Mesothelial cell of epicardium (in vitro differentiated cells): Measurements from ENCODE around the gene SLC16A12. TPM values are rescaled to one million over a fixed set of nuclear protein-coding genes. Genes with fewer than 3 reads are reported as not detected.

Source experiments
- DNase-seq, 2 experiments: peaks; one replicate each; pipeline ENCODE4 v3.0.0; 2021; ENCODE audit warnings: low spot score in 2 of 2; ENCODE audit not compliant: unreplicated experiment in 2 of 2
- H3K27ac Mint-ChIP-seq: 2 replicates; pipeline ENCODE4 v1.8.0; 2021; ENCODE audit warnings: mixed read lengths
- H3K27me3 Mint-ChIP-seq: 2 replicates; pipeline ENCODE4 v1.8.0; 2021; ENCODE audit warnings: low read depth, mixed read lengths
- H3K36me3 Mint-ChIP-seq: 2 replicates; pipeline ENCODE4 v1.8.0; 2021; ENCODE audit warnings: mixed read lengths
- H3K4me1 Mint-ChIP-seq: 2 replicates; pipeline ENCODE4 v1.8.0; 2021; ENCODE audit warnings: mixed read lengths
- H3K4me3 Mint-ChIP-seq: 2 replicates; pipeline ENCODE4 v1.8.0; 2021; ENCODE audit warnings: mild to moderate bottlenecking, moderate library complexity, mixed read lengths
- H3K9me3 Mint-ChIP-seq: 2 replicates; pipeline ENCODE4 v1.8.0; 2021; ENCODE audit warnings: mixed read lengths
- total RNA-seq: library from RNA; stranded (reverse); gene quantifications from 3 replicates; pipeline ENCODE4 v1.2.1, GENCODE V29; 2021
- TF ChIP-seq, protein P1 (sequence below): fragments of 200-600 bp; sonication (generic); IDR thresholded peaks from one replicate; pipeline ENCODE4 v1.5.0; 2021; ENCODE audit warnings: antibody characterized with exemption; ENCODE audit not compliant: unreplicated experiment

Gene SLC16A12
- total RNA-seq, 1 donor from 2014 or later: 3.0 TPM

DNA sequence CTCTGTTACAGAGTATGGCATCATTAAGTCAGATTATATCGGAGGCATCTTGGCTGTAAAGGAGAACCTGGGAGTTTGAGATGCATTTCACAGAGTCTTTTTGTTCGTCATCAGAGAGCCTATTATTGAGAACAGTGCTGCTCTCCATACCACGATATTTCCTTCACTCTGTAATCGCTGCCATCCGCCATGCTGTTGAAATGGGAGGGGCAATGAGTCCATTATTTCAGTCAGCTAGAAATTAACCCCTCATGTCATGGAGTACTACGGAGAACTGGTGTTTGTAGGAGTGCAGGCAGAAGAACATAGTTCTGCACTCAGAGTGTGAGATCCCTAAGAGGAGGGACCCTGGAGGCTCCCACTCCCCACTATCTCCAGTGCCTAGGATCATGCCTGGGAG, 59.2 kb downstream of the SLC16A12 start:
- DNase-seq: no peak
- Mint-ChIP-seq H3K4me3 (no peak overlapping the region), H3K27ac (peak overlapping the region; percentile 96), H3K9me3 (no peaks in the 10 kb centered on the region), H3K27me3 (no peaks in the 10 kb centered on the region), H3K36me3 (no peaks in the 10 kb centered on the region), H3K4me1 (peaks cover 58% of the 10 kb centered on the region)
- TF ChIP-seq, protein P1, sequence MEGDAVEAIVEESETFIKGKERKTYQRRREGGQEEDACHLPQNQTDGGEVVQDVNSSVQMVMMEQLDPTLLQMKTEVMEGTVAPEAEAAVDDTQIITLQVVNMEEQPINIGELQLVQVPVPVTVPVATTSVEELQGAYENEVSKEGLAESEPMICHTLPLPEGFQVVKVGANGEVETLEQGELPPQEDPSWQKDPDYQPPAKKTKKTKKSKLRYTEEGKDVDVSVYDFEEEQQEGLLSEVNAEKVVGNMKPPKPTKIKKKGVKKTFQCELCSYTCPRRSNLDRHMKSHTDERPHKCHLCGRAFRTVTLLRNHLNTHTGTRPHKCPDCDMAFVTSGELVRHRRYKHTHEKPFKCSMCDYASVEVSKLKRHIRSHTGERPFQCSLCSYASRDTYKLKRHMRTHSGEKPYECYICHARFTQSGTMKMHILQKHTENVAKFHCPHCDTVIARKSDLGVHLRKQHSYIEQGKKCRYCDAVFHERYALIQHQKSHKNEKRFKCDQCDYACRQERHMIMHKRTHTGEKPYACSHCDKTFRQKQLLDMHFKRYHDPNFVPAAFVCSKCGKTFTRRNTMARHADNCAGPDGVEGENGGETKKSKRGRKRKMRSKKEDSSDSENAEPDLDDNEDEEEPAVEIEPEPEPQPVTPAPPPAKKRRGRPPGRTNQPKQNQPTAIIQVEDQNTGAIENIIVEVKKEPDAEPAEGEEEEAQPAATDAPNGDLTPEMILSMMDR: no peak

DNA sequence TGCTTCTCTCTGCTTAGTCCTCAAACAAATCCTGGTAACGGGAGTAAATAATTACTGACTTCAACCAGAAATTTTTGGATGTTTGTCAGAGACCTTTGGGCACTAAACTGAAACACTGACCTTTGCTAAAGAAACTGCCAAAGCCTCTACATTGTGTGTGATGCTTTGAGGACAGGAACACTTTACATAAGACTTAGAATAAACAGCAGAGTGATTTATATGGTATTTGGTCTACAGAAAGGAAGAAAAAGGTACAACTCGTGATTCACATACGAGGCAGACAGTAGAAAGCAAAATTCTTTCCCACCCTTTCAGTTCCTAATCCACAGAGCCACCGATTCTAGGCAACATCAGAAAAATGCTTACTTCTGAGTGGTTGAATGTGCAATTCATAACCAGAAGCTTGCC, 59.8 kb downstream of the SLC16A12 start:
- TF ChIP-seq, protein P1: no peak
- Mint-ChIP-seq H3K4me1 (peaks cover 60% of the 10 kb centered on the region), H3K9me3 (no peaks in the 10 kb centered on the region), H3K36me3 (no peaks in the 10 kb centered on the region), H3K4me3 (no peak overlapping the region), H3K27me3 (no peaks in the 10 kb centered on the region), H3K27ac (peak overlapping the region; percentile 96)
- no peak for DNase-seq

DNA sequence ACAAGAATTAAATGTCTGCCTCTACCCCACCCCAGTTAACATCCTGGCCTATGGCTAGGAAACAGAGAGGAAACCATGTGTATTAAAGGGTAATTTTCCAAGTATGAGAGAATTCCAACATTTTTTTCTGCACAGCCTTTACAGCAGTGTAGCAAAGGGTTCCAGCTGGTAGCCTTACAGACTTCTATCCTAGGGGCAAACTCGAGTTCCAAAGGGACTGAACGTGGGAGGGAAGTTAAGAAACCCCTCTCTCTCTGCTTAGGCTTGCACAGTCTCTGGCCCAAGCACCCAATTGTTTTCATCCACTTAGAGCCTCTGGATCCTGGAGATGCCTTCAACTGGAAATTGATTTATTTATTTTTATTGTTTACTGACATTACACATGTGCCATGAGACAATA, 60.3 kb downstream of the SLC16A12 start:
- Mint-ChIP-seq H3K27ac (peak overlapping the region; percentile 27), H3K36me3 (no peaks in the 10 kb centered on the region), H3K4me1 (peaks cover 61% of the 10 kb centered on the region), H3K4me3 (no peak overlapping the region), H3K27me3 (no peaks in the 10 kb centered on the region), H3K9me3 (no peaks in the 10 kb centered on the region)
- TF ChIP-seq, protein P1: no peak
- DNase-seq: no peak

DNA sequence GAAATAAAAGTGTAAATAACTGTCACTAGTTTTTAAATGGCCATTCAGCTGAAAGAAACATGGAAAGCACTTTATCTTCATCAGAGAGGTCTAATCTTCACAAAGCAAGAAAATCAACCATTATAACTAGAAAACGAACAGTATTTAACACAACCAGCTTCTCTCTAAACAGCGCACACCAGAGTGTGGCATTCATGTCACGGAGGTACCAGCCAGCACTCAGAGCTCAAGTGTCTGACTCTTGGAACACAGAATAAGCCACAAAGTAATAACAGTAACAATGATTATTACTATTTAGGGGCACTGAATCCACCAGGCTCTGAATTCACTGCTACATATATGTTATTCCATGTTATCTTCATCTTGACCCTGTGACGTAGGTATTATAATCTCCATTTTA, 60.9 kb downstream of the SLC16A12 start:
- peak overlapping the region; percentile 27 for H3K27ac Mint-ChIP-seq
- H3K27me3 Mint-ChIP-seq: no peaks in the 10 kb centered on the region
- peaks cover 58% of the 10 kb centered on the region for H3K4me1 Mint-ChIP-seq
- H3K4me3 Mint-ChIP-seq: no peak overlapping the region
- H3K36me3 Mint-ChIP-seq: no peaks in the 10 kb centered on the region
- TF ChIP-seq, protein P1: no peak
- H3K9me3 Mint-ChIP-seq: no peaks in the 10 kb centered on the region
- no peak for DNase-seq

DNA sequence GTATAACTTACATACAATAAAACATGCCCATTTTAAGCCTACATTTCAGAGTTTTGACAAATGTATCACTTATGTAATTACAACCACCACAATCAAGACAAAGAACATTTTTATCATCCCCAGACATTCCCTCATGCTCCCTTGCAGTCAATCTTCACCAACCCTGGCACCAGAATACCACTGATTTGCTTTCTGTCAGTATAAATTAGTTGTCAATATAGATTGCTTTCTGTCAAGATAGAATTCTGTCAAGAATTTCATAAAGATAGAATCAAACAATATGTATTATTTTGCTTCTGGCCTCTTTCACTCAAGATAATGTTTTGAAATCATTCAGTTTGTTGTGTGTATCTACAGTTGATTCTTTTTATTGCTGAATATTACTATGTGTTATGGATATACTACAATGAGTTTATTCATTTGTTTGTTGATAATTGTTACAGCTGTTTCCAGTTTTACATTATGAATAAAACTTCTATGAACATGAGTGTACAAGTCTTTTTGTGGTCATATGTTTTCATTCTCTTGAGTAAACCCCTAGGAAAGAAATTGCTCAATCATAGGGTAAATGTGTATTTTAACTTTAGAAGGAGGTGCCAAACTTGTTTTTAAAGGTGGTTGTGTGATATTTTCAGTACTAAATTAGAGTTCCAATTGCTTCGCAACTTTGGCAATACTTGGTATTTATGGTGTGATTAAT, 64.1 kb downstream of the SLC16A12 start:
- no peaks in the 10 kb centered on the region for H3K9me3 Mint-ChIP-seq
- peaks cover 48% of the 10 kb centered on the region for H3K4me1 Mint-ChIP-seq
- no peak for DNase-seq
- TF ChIP-seq, protein P1: no peak
- H3K36me3 Mint-ChIP-seq: no peaks in the 10 kb centered on the region
- no peaks in the 10 kb centered on the region for H3K27me3 Mint-ChIP-seq
- H3K27ac Mint-ChIP-seq: peak overlapping the region; percentile 1
- no peak overlapping the region for H3K4me3 Mint-ChIP-seq
